Measurements from ENCODE around the gene RHBDF1. TPM values are rescaled to one million over a fixed set of nuclear protein-coding genes. Genes with fewer than 3 reads are reported as not detected.
"Not testable (repeated sequence)": the region's sequence is repeated elsewhere in the genome, so short reads cannot be mapped to it uniquely, and the experiment has no call there.

The RHBDF1 gene
- total RNA-seq, 1 donor from 2014 or later, result 46.5 TPM

DNA sequence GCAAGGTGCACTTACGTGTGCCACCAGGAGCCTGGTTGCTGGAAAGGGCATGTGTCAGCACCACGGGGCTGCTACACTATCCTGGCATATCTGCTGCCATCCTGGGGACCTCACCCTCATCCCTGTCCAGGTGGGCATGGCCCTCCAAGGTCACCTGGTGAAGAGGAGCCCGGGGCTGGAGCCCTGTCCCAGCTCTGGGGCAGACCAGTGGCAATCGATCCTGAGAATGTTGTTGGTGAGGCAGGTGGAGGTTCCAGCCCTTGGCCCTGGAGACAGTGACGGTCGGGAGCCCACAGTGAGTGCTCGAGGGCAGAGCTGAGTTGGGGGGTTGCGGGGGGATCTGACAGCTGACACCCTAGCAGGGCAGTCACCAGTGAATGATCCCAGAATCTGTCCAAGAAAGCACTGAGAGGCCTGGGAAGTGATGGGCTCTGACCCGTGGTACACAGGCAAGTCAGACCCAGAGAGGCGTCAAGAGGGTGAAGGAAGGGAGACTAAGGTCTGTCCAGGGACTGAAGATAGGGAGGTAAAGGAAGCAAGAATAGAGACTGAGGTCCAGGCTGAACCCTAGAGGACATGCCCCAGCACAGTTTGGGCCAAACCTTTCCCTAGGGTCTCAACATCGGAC, 36.6 kb downstream of the RHBDF1 start:
- TF ChIP-seq, protein P1, sequence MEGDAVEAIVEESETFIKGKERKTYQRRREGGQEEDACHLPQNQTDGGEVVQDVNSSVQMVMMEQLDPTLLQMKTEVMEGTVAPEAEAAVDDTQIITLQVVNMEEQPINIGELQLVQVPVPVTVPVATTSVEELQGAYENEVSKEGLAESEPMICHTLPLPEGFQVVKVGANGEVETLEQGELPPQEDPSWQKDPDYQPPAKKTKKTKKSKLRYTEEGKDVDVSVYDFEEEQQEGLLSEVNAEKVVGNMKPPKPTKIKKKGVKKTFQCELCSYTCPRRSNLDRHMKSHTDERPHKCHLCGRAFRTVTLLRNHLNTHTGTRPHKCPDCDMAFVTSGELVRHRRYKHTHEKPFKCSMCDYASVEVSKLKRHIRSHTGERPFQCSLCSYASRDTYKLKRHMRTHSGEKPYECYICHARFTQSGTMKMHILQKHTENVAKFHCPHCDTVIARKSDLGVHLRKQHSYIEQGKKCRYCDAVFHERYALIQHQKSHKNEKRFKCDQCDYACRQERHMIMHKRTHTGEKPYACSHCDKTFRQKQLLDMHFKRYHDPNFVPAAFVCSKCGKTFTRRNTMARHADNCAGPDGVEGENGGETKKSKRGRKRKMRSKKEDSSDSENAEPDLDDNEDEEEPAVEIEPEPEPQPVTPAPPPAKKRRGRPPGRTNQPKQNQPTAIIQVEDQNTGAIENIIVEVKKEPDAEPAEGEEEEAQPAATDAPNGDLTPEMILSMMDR (conservative IDR thresholded peaks at IDR 0.05), result no peak
- peaks cover 12% of the 10 kb centered on the region for H3K4me1 Mint-ChIP-seq
- no peak overlapping the region for H3K27ac Mint-ChIP-seq (ENCODE audit: unreplicated experiment)
- H3K4me3 Mint-ChIP-seq, result no peak overlapping the region
- no peak for DNase-seq (ENCODE audit: low read depth, low spot score)
- no peaks in the 10 kb centered on the region for H3K9me3 Mint-ChIP-seq
- H3K36me3 Mint-ChIP-seq (ENCODE audit: low read depth), result no peaks in the 10 kb centered on the region
- no peaks in the 10 kb centered on the region for H3K27me3 Mint-ChIP-seq (ENCODE audit: low read depth)

DNA sequence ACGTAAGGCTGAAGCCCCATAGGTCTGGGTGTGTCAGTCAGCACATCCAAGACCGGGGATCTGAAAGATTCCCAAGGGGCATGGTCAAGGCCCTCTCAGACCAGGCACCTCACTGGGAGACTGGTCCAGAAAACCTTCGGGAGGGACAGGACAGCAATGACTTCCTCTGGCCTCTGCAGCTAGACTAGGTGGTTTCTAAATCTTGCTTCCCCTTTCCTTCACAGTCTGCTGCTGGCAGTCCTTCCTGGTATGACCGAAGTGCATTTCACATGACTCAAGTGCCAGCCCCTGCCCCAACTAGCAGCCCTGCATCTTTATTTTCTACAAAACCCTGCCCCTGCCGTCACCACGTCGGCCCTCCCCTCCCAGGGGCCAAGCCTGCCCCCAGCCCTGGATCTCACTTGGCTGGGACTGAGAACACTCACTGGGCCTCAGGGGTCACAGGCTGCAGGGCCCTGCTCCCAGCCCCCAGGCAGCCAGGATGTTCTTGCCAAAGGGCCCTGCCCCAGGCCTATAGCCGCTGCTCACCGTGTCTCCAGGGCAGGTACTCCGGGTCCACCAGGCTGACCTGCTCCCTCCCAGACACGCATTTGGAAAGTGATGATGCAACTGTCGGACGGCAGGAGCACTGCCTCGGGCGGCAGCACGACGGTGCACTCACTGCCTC, 37.3 kb downstream of the RHBDF1 start:
- Mint-ChIP-seq H3K27ac (ENCODE audit: unreplicated experiment) (no peak overlapping the region), H3K36me3 (ENCODE audit: low read depth) (no peaks in the 10 kb centered on the region), H3K27me3 (ENCODE audit: low read depth) (no peaks in the 10 kb centered on the region), H3K9me3 (no peaks in the 10 kb centered on the region), H3K4me1 (peaks cover 12% of the 10 kb centered on the region), H3K4me3 (peak overlapping the region; percentile 50)
- DNase-seq (ENCODE audit: low read depth, low spot score), result no peak
- TF ChIP-seq, protein P1 (conservative IDR thresholded peaks at IDR 0.05), result no peak

DNA sequence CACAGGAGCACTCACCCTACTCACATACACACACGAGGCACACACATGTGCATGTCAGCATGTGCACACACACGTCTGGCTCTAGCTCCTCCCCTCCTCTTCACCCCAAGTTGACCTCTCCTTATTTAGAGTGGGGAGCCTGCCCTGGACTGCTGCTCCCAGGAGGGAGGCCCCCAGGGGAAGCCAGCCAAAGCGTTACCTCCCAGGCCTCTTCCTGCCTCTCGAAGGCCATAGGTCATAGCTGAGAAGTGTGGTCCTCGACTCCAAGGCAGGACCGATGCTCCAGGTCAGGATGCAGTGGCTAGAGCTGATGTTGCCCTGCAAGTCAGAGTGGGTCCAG, 37.8 kb downstream of the RHBDF1 start:
- H3K4me1 Mint-ChIP-seq, result peaks cover 12% of the 10 kb centered on the region
- H3K27me3 Mint-ChIP-seq (ENCODE audit: low read depth), result no peaks in the 10 kb centered on the region
- peak overlapping the region; percentile 50 for H3K4me3 Mint-ChIP-seq
- no peaks in the 10 kb centered on the region for H3K9me3 Mint-ChIP-seq
- no peak for DNase-seq (ENCODE audit: low read depth, low spot score)
- no peak overlapping the region for H3K27ac Mint-ChIP-seq (ENCODE audit: unreplicated experiment)
- TF ChIP-seq, protein P1 (conservative IDR thresholded peaks at IDR 0.05), result no peak
- H3K36me3 Mint-ChIP-seq (ENCODE audit: low read depth), result no peaks in the 10 kb centered on the region

DNA sequence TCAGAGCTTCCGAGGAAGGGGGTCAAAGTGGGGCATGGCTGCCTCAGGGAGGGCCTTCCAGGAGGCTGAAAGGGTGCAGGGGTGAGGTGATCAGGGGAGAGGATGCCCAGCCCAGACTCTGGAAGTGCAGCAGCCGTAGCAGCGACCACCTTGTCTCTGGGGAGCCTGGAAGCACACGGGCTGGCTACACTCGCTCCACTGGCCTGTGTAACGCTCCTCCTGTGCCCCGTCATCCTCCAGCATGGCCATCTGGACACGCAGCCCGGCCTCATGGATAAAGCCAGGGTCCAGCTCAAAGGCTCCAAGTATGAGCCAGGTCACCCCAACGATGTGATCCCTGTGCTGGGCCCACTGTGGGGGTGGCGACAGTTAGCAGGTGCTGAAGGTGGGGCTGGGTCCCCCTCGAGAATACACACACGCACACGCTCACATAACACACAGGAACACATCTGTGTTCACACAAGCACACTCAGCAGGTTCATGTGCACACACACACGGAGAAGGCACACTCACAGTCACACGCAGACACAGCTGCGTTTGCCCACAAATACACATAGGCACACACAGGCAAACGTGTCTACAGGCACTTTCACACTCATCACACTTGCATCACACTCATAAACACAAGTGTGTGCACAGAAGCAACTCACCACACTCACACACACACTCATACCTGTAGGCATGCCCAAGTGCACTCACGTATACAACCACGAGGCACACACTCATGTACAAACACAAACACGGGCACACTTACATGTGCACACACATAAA, 38.4 kb downstream of the RHBDF1 start:
- peak overlapping the region; percentile 50 for H3K4me3 Mint-ChIP-seq
- no peaks in the 10 kb centered on the region for H3K36me3 Mint-ChIP-seq (ENCODE audit: low read depth)
- DNase-seq (ENCODE audit: low read depth, low spot score), result no peak
- no peaks in the 10 kb centered on the region for H3K27me3 Mint-ChIP-seq (ENCODE audit: low read depth)
- H3K27ac Mint-ChIP-seq (ENCODE audit: unreplicated experiment), result no peak overlapping the region
- H3K4me1 Mint-ChIP-seq, result peaks cover 12% of the 10 kb centered on the region
- H3K9me3 Mint-ChIP-seq, result no peaks in the 10 kb centered on the region
- TF ChIP-seq, protein P1 (conservative IDR thresholded peaks at IDR 0.05), result no peak

DNA sequence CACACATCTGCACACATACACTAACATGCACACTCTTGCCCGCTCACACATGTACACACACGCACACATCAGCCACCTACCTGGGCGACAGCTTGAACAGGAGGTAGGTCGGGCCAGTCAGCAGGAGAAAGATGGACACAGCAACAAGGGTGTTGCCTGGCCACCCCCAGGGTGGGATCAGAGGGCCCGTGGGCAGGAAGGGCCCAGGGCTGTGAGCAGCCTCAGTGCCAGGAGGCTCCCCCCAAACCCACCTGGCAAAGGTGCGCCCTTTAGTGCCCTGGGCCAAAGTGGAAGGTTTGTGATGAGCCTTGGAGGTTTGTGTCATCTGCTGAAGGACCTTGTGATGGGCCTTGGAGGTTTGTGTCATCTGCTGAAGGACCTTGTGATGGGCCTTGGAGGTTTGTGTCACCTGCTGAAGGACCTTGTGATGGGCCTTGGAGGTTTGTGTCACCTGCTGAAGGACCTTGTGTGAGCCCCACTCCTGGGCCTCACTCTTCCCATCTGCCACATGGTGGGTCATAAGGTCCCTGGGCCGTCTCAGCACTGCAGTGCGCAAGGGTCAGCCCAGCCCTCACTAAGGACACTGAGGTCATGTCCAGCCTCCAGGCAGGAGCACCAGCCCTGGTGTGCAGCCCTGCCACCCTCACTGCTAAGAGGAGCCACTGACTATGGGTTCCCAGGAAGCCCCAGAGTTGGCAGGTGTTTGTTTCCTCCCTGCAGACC, 39.1 kb downstream of the RHBDF1 start:
- not testable (repeated sequence) for DNase-seq (ENCODE audit: low read depth, low spot score); H3K36me3 Mint-ChIP-seq (ENCODE audit: low read depth); H3K9me3 Mint-ChIP-seq; H3K27me3 Mint-ChIP-seq (ENCODE audit: low read depth); H3K4me3 Mint-ChIP-seq; H3K27ac Mint-ChIP-seq (ENCODE audit: unreplicated experiment)
- H3K4me1 Mint-ChIP-seq, result peaks cover 12% of the 10 kb centered on the region

DNA sequence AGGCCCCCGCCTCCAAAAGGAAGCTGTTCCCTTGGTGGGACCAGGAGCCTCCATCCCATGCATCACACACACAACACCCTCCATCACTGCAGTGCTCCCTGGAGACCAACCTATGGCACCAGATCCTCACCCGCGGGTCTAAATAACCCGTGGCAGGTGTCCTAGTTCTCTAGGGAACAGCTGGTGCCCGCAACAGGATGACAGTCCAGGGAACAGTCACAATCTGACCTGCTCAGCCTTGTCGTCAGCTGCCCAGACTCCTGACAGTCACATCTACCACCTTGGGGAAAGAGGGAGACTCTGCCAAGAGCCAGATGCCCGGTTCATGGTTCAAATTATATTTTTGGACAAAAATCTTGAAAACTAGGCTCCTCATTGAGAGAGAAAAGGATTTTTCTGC, 41.8 kb downstream of the RHBDF1 start:
- H3K9me3 Mint-ChIP-seq; DNase-seq (ENCODE audit: low read depth, low spot score); H3K36me3 Mint-ChIP-seq (ENCODE audit: low read depth); H3K4me3 Mint-ChIP-seq; H3K27ac Mint-ChIP-seq (ENCODE audit: unreplicated experiment); H3K27me3 Mint-ChIP-seq (ENCODE audit: low read depth): not testable (repeated sequence)
- H3K4me1 Mint-ChIP-seq, result peaks cover 12% of the 10 kb centered on the region

DNA sequence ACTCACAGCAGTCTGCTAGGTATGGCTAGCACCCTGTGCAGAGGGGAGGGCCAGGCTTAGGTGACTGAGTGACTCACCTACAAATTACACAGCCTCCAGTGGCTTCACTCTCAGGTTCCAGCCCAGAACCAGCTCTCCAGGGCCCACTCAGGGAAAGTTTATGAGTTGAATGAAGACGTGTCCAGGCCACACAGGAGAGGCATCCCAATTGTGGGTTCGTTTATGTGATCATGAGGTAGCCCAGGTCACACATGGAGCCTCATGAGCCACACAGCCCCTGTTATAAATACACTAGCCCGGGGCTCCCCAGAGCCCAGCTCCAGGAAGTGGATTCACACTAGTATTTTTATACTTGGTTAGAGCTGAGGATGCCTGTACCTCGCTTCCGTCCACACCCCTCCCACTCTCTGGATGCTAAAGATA, 46.5 kb downstream of the RHBDF1 start:
- H3K27me3 Mint-ChIP-seq (ENCODE audit: low read depth); H3K27ac Mint-ChIP-seq (ENCODE audit: unreplicated experiment); H3K4me3 Mint-ChIP-seq; H3K36me3 Mint-ChIP-seq (ENCODE audit: low read depth); H3K4me1 Mint-ChIP-seq; DNase-seq (ENCODE audit: low read depth, low spot score); H3K9me3 Mint-ChIP-seq: not testable (repeated sequence)

DNA sequence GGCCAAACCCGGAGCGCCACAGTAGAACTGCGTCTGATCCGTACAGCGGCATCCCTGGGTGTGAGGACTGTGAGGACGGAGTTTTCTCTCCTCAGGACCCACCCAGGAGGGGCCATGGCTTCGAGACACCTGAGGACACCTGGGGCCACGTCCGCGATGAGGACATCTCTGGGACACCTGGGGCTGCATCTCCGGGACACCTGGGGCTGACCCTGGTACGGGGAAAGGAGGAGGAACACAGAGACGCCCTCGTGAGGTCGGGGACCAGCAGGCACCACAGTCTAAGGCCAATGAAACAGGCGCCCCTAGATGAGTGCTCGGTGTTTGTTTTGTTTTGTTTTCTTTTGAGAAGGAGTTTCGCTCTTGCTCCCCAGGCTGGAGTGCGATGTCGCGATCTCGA, 48.3 kb downstream of the RHBDF1 start:
- not testable (repeated sequence) for DNase-seq (ENCODE audit: low read depth, low spot score); H3K4me3 Mint-ChIP-seq; H3K27me3 Mint-ChIP-seq (ENCODE audit: low read depth); H3K4me1 Mint-ChIP-seq; H3K36me3 Mint-ChIP-seq (ENCODE audit: low read depth); H3K27ac Mint-ChIP-seq (ENCODE audit: unreplicated experiment); H3K9me3 Mint-ChIP-seq

DNA sequence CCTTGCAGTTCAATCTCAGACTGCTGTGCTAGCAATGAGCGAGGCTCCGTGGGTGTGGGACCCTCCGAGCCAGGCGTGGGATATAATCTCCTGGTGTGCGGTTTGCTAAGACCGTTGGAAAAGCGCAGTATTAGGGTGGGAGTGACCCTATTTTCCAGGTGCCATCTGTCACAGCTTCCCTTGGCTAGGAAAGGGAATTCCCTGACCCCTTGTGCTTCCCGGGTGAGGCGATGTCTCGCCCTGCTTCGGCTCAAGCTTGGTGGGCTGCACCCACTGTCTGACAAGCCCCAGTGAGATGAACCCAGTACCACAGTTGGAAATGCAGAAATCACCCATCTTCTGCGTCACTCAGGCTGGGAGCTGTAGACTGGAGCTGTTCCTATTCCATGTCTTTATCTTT, 51.5 kb downstream of the RHBDF1 start:
- not testable (repeated sequence) for H3K4me1 Mint-ChIP-seq; H3K27me3 Mint-ChIP-seq (ENCODE audit: low read depth); H3K4me3 Mint-ChIP-seq; H3K36me3 Mint-ChIP-seq (ENCODE audit: low read depth); DNase-seq (ENCODE audit: low read depth, low spot score); H3K9me3 Mint-ChIP-seq; H3K27ac Mint-ChIP-seq (ENCODE audit: unreplicated experiment)
